Activated CD8-positive, alpha-beta memory T cell treated with anti-CD3 and anti-CD28 coated beads, Interleukin-2, amount 10 ng/mL, durations not matched to agents 7 days and 5 days (primary cell): ENCODE results near the gene SLC26A4. TPM values are rescaled to one million over a fixed set of nuclear protein-coding genes. Genes with fewer than 3 reads are reported as not detected.
A peak's percentile ranks its signal among the peaks of the same experiment; 100 is the strongest.

Source experiments
- ATAC-seq: fragments of 150-1000 bp; cut with Tn5 transposase; one replicate; pipeline ENCODE4 v1.10.0; 2021; ENCODE audit warnings: moderate library complexity
- CTCF ChIA-PET: fragments of 350-600 bp; sonication (Branson Sonifier 250); formaldehyde crosslinking; loops from one replicate; lab custom pipeline; 2021; ENCODE audit warnings: antibody characterized with exemption; lab: Charles Lee
- DNase-seq: peaks from one replicate; pipeline ENCODE4 v3.0.0-alpha.2; 2020
- H3K27ac Mint-ChIP-seq: one replicate; pipeline ENCODE4 v1.8.0; 2021; ENCODE audit warnings: mild to moderate bottlenecking, mixed read lengths
- H3K27me3 Mint-ChIP-seq: one replicate; pipeline ENCODE4 v1.8.0; 2021; ENCODE audit warnings: mixed read lengths
- H3K36me3 Mint-ChIP-seq: one replicate; pipeline ENCODE4 v1.8.0; 2021; ENCODE audit warnings: mild to moderate bottlenecking, mixed read lengths
- H3K4me1 Mint-ChIP-seq: one replicate; pipeline ENCODE4 v1.8.0; 2021; ENCODE audit warnings: mixed read lengths
- H3K4me3 Mint-ChIP-seq: one replicate; pipeline ENCODE4 v1.8.0; 2021; ENCODE audit warnings: mild to moderate bottlenecking, moderate library complexity, mixed read lengths
- H3K9me3 Mint-ChIP-seq: one replicate; pipeline ENCODE4 v1.8.0; 2022; ENCODE audit warnings: low read depth, mixed read lengths
- total RNA-seq, 2 experiments: library from RNA; stranded (reverse); gene quantifications; one replicate each; pipeline ENCODE4 v1.2.3, GENCODE V29; 2021

The SLC26A4 gene
- total RNA-seq, 2 experiments from 2014 or later, result 8.3 to 15.4 TPM

GRCh38 chr7:107690084-107690483 is 29.5 kb downstream of the SLC26A4 start:
- Mint-ChIP-seq H3K27me3 (no peaks in the 10 kb centered on the region), H3K36me3 (peaks cover 44% of the 10 kb centered on the region), H3K27ac (no peak overlapping the region), H3K4me3 (no peak overlapping the region), H3K4me1 (peaks cover 6% of the 10 kb centered on the region), H3K9me3 (no peaks in the 10 kb centered on the region)
- DNase-seq (no peak), ATAC-seq (no peak)
- CTCF ChIA-PET, result interaction anchor here (1.6 kb wide), 1 partner anchor 13 kb away, joined by 3 read pairs; no protein-coding TSS in a partner anchor

- H3K27ac Mint-ChIP-seq, result no peak overlapping the region
- no peaks in the 10 kb centered on the region for H3K9me3 Mint-ChIP-seq
- H3K4me1 Mint-ChIP-seq, result peaks cover 6% of the 10 kb centered on the region
- no peaks in the 10 kb centered on the region for H3K27me3 Mint-ChIP-seq
- ATAC-seq (no peak), DNase-seq (no peak)
- CTCF ChIA-PET, result interaction anchor here (1.5 kb wide), 1 partner anchor 540 kb away, joined by 3 read pairs; no protein-coding TSS in a partner anchor
- peaks cover 40% of the 10 kb centered on the region for H3K36me3 Mint-ChIP-seq
- H3K4me3 Mint-ChIP-seq, result no peak overlapping the region
Observed at GRCh38 chr7:107690611-107691010, 30.0 kb downstream of the SLC26A4 start.

GRCh38 chr7:107691716-107692115 is 31.1 kb downstream of the SLC26A4 start:
- Mint-ChIP-seq H3K27ac (no peak overlapping the region), H3K4me1 (peaks cover 4% of the 10 kb centered on the region), H3K9me3 (no peaks in the 10 kb centered on the region), H3K27me3 (no peaks in the 10 kb centered on the region), H3K4me3 (no peak overlapping the region), H3K36me3 (peaks cover 40% of the 10 kb centered on the region)
- DNase-seq (no peak), ATAC-seq (no peak)
- CTCF ChIA-PET, result interaction anchor here (0.5 to 1.5 kb wide), 2 partner anchors 184 to 541 kb away, joined by 3 read pairs; no protein-coding TSS in a partner anchor

- H3K36me3 Mint-ChIP-seq, result peaks cover 41% of the 10 kb centered on the region
- CTCF ChIA-PET, result interaction anchor here (1.5 kb wide), 1 partner anchor 11 kb away, joined by 3 read pairs; no protein-coding TSS in a partner anchor
- no peak for ATAC-seq
- H3K4me3 Mint-ChIP-seq, result no peak overlapping the region
- no peak for DNase-seq
- H3K27ac Mint-ChIP-seq, result no peak overlapping the region
- H3K27me3 Mint-ChIP-seq, result no peaks in the 10 kb centered on the region
- no peaks in the 10 kb centered on the region for H3K4me1 Mint-ChIP-seq
- no peaks in the 10 kb centered on the region for H3K9me3 Mint-ChIP-seq
Observed at GRCh38 chr7:107692501-107692900, 31.9 kb downstream of the SLC26A4 start.

- CTCF ChIA-PET, result interaction anchor here (1.5 kb wide), 1 partner anchor 12 kb away, joined by 3 read pairs; no protein-coding TSS in a partner anchor
- DNase-seq, result no peak
- peaks cover 43% of the 10 kb centered on the region for H3K36me3 Mint-ChIP-seq
- no peaks in the 10 kb centered on the region for H3K27me3 Mint-ChIP-seq
- no peak overlapping the region for H3K4me3 Mint-ChIP-seq
- ATAC-seq, result no peak
- no peak overlapping the region for H3K27ac Mint-ChIP-seq
- no peaks in the 10 kb centered on the region for H3K9me3 Mint-ChIP-seq
- H3K4me1 Mint-ChIP-seq, result no peaks in the 10 kb centered on the region
Observed at GRCh38 chr7:107693396-107693795, 32.8 kb downstream of the SLC26A4 start.

- ATAC-seq (no peak), DNase-seq (no peak)
- no peaks in the 10 kb centered on the region for H3K4me1 Mint-ChIP-seq
- H3K27ac Mint-ChIP-seq, result no peak overlapping the region
- no peaks in the 10 kb centered on the region for H3K9me3 Mint-ChIP-seq
- no peaks in the 10 kb centered on the region for H3K27me3 Mint-ChIP-seq
- peaks cover 41% of the 10 kb centered on the region for H3K36me3 Mint-ChIP-seq
- CTCF ChIA-PET, result no interaction called here
- H3K4me3 Mint-ChIP-seq, result no peak overlapping the region
Observed at GRCh38 chr7:107694386-107694785, 33.8 kb downstream of the SLC26A4 start.

GRCh38 chr7:107696330-107696946 is 35.8 kb downstream of the SLC26A4 start:
- Mint-ChIP-seq H3K4me3 (no peak overlapping the region), H3K36me3 (peaks cover 42% of the 10 kb centered on the region), H3K9me3 (no peaks in the 10 kb centered on the region), H3K27me3 (no peaks in the 10 kb centered on the region), H3K4me1 (no peaks in the 10 kb centered on the region), H3K27ac (no peak overlapping the region)
- DNase-seq, result no peak
- CTCF ChIA-PET, result interaction anchor here (0.9 to 2.2 kb wide), 2 partner anchors 12 to 47 kb away, joined by 3 to 6 read pairs; partner anchors contain the start of gene CBLL1
- no peak for ATAC-seq

- Mint-ChIP-seq H3K4me1 (no peaks in the 10 kb centered on the region), H3K36me3 (peaks cover 45% of the 10 kb centered on the region), H3K27ac (no peak overlapping the region), H3K9me3 (no peaks in the 10 kb centered on the region), H3K27me3 (no peaks in the 10 kb centered on the region), H3K4me3 (no peak overlapping the region)
- no peak for DNase-seq
- no peak for ATAC-seq
- CTCF ChIA-PET, result interaction anchor here (1.0 to 2.2 kb wide), 2 partner anchors 9 to 46 kb away, joined by 3 to 6 read pairs; partner anchors contain the start of gene CBLL1
Observed at GRCh38 chr7:107697321-107698049, 36.9 kb downstream of the SLC26A4 start.

GRCh38 chr7:107700570-107700969 is 39.9 kb downstream of the SLC26A4 start:
- Mint-ChIP-seq H3K9me3 (no peaks in the 10 kb centered on the region), H3K36me3 (peaks cover 50% of the 10 kb centered on the region), H3K27ac (no peak overlapping the region), H3K4me1 (peaks cover 8% of the 10 kb centered on the region), H3K4me3 (no peak overlapping the region), H3K27me3 (no peaks in the 10 kb centered on the region)
- ATAC-seq (no peak), DNase-seq (no peak)
- CTCF ChIA-PET, result no interaction called here

GRCh38 chr7:107701191-107701590 is 40.6 kb downstream of the SLC26A4 start:
- Mint-ChIP-seq H3K4me1 (peaks cover 8% of the 10 kb centered on the region), H3K27me3 (no peaks in the 10 kb centered on the region), H3K9me3 (no peaks in the 10 kb centered on the region), H3K4me3 (no peak overlapping the region), H3K36me3 (peaks cover 55% of the 10 kb centered on the region), H3K27ac (no peak overlapping the region)
- CTCF ChIA-PET, result no interaction called here
- DNase-seq, result no peak
- no peak for ATAC-seq

GRCh38 chr7:107703219-107703618 is 42.6 kb downstream of the SLC26A4 start:
- DNase-seq, result no peak
- H3K4me3 Mint-ChIP-seq, result no peak overlapping the region
- peaks cover 54% of the 10 kb centered on the region for H3K36me3 Mint-ChIP-seq
- no peaks in the 10 kb centered on the region for H3K9me3 Mint-ChIP-seq
- CTCF ChIA-PET, result interaction anchor here (0.7 to 1.0 kb wide), 2 partner anchors 14 to 240 kb away, joined by 3 read pairs; no protein-coding TSS in a partner anchor
- H3K27ac Mint-ChIP-seq, result no peak overlapping the region
- no peak for ATAC-seq
- H3K27me3 Mint-ChIP-seq, result no peaks in the 10 kb centered on the region
- H3K4me1 Mint-ChIP-seq, result peaks cover 8% of the 10 kb centered on the region

GRCh38 chr7:107703872-107704271 is 43.2 kb downstream of the SLC26A4 start:
- Mint-ChIP-seq H3K36me3 (peaks cover 57% of the 10 kb centered on the region), H3K4me3 (no peak overlapping the region), H3K4me1 (peaks cover 8% of the 10 kb centered on the region), H3K27ac (no peak overlapping the region), H3K9me3 (no peaks in the 10 kb centered on the region), H3K27me3 (no peaks in the 10 kb centered on the region)
- CTCF ChIA-PET, result interaction anchor here (1.0 kb wide), 1 partner anchor 241 kb away, joined by 3 read pairs; no protein-coding TSS in a partner anchor
- DNase-seq (no peak), ATAC-seq (no peak)

- peaks cover 56% of the 10 kb centered on the region for H3K36me3 Mint-ChIP-seq
- no peaks in the 10 kb centered on the region for H3K27me3 Mint-ChIP-seq
- no peak for DNase-seq
- H3K9me3 Mint-ChIP-seq, result no peaks in the 10 kb centered on the region
- CTCF ChIA-PET, result no interaction called here
- ATAC-seq, result no peak
- peak overlapping the region; percentile 29 for H3K27ac Mint-ChIP-seq
- no peak overlapping the region for H3K4me3 Mint-ChIP-seq
- H3K4me1 Mint-ChIP-seq, result no peaks in the 10 kb centered on the region
Observed at GRCh38 chr7:107708956-107709355, 48.3 kb downstream of the SLC26A4 start.
